Skeletal muscle cell (primary cell): Measurements from ENCODE around the gene SAP30L.

Source experiments
- DNase-seq: peaks from one replicate; pipeline ENCODE4 v3.0.0-alpha.2; 2010; ENCODE audit warnings: low read depth
- H3K4me3 ChIP-seq: 2 replicates; pipeline ENCODE4 v1.5.1; 2011; ENCODE audit warnings: low read depth, mild to moderate bottlenecking, control low read depth, low read length, moderate library complexity

SAP30L gene

DNA sequence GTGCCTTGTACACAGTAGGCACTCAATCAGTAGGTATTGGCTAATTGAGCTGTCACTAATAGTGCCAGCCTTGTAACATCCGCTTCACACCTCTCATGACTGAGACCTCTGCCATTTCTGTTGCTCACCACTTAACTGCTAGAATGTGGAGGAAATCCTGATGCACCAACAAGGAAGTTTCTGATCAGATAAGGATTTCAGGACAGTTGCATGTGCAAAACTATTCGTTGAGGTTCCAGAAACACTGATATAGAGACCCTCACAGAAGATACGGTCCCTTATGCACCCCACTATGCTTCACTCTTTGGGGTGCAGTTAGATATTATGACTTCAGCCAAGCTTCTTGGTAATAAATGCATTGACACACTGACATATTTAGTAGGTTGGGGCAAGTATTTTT, 10.7 kb downstream of the SAP30L start:
- DNase-seq, result no peak
- no peak overlapping the region for H3K4me3 ChIP-seq

- DNase-seq, result no peak
- no peak overlapping the region for H3K4me3 ChIP-seq
Measured at GRCh38 chr5:154459015-154459414, 13.2 kb downstream of the SAP30L start.

DNA sequence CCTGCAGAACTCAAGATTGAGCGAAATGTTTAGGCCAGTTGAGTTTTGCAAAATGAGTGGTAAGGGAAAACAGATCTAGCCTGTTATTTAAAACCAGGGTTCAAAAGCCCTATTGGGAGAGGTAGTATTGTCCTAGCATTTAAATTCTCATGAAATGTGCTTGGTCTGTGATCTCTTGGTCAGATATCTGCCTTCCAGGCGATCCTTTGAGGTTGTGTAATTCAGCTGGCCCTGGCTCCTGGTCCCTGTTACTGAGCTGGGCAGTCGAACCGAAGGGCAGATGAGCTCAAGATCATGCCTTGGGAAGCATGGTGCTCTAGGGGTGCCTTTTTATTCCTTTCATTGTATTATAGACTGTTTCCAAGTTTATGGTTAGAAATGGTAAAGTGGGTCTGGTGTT, 14.4 kb downstream of the SAP30L start:
- H3K4me3 ChIP-seq, result no peak overlapping the region
- no peak for DNase-seq

GRCh38 chr5:154461531-154461930, 15.7 kb downstream of the SAP30L start:
- H3K4me3 ChIP-seq, result no peak overlapping the region

GRCh38 chr5:154464438-154464837, 18.6 kb downstream of the SAP30L start:
- DNase-seq, result no peak
- no peak overlapping the region for H3K4me3 ChIP-seq

More at GRCh38 chr5:154461531-154461930, 15.7 kb downstream of the SAP30L start:
- DNase-seq, result peak; percentile 41

GRCh38 chr5:154465169-154465568, 19.4 kb downstream of the SAP30L start:
- H3K4me3 ChIP-seq, result no peak overlapping the region
- peak; percentile 65 for DNase-seq

DNA sequence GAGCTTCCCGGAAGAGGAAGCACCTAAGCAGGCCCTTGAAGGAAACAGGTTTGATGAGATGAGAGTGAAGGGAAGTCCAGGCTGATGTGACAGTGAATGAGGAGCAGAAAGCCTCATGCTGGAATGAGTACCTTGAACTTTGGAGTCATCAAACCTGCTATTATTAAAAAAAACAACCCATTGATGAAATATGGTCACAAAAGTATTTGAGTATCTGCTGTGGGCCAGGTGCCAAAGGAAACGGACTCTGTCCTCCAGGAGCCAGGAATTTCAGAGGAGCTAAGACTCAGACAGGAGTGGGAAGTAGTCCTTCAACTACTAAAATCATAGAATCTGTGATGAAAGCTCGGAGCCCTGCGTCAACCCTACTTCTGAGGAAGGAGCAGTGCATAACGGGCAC, 20.4 kb downstream of the SAP30L start:
- DNase-seq, result no peak
- H3K4me3 ChIP-seq, result no peak overlapping the region

GRCh38 chr5:154466671-154467070, 20.9 kb downstream of the SAP30L start:
- no peak for DNase-seq
- H3K4me3 ChIP-seq, result no peak overlapping the region

DNA sequence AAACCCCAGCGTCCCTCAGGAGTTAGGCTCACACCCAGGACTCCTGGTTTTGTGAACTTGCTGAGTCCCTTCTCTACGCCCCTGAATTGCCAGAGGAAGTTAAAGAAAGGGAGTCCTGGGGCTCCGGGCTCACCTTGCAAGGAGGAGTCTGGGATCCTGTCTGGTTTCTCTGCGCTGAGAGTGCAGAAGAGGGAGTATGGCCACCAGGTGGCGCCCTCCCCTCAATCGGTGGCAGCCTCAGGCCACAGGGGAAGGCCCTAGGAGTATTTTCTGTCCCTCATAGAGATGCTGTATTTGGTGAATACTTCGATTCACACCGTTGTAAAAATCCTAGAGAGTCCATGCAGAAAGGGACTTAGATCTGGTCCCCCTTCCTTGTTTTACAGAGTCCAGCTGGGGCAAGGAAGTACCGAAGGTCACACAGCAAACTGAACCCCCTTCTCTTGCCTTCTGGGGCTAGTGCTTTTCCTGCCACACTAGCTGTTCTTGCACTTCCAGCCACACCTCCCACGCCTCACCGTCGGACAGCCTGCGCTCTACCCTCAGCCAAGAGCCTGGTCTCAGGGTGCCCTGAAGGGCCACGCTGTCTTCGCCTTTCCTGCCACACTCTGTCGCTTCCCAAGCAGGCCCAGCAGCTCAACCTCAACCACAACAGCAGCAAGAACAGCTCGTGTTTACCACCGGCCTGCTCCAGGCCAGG, 22.0 kb downstream of the SAP30L start:
- no peak overlapping the region for H3K4me3 ChIP-seq
- no peak for DNase-seq

- H3K4me3 ChIP-seq, result no peak overlapping the region
- DNase-seq, result no peak
Measured at GRCh38 chr5:154470137-154470536, 24.3 kb downstream of the SAP30L start.

DNA sequence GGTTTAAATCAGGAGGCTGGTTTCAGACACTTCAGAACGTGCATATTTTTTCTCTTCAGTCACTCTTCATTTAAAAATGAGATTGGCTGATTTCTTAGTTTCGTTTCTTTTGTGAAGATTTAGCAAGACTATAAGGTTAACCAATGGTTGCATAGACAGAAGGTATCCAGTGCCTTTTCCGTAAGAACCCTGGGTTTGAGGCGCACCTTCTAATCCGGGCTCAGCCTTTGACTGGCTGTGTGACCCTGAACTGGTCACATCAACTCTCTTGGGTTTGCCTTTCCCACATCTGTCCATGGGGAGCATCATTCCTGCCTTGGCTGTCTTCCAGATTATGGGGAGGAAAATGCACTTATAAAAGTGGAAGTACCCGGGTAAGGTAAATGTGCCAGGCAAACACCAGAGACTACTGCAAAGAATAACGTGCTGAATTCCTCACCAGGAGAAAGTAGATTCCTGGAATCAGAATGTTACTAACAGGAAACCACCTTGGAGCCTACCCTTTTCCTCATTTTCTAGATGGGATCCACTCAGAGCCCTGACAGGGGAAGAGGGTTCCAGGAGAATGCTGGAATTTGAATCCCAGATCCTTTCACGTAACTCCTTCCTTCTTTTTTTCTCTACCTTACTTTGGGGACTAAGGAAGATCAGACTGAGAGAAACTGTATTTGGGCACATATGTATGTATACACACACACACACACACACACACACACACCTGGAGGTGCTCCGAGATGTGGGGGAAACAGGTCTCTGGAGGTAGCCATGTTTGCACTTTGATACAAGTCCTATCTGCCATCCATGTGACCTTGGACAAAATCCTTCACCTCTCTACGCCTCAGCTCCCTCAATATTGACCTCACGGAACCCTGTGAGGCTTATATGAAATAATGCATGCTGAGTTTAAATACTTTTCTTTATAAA, 25.4 kb downstream of the SAP30L start:
- no peak overlapping the region for H3K4me3 ChIP-seq
- no peak for DNase-seq

GRCh38 chr5:154472871-154473580, 27.2 kb downstream of the SAP30L start:
- no peak overlapping the region for H3K4me3 ChIP-seq
- no peak for DNase-seq

DNA sequence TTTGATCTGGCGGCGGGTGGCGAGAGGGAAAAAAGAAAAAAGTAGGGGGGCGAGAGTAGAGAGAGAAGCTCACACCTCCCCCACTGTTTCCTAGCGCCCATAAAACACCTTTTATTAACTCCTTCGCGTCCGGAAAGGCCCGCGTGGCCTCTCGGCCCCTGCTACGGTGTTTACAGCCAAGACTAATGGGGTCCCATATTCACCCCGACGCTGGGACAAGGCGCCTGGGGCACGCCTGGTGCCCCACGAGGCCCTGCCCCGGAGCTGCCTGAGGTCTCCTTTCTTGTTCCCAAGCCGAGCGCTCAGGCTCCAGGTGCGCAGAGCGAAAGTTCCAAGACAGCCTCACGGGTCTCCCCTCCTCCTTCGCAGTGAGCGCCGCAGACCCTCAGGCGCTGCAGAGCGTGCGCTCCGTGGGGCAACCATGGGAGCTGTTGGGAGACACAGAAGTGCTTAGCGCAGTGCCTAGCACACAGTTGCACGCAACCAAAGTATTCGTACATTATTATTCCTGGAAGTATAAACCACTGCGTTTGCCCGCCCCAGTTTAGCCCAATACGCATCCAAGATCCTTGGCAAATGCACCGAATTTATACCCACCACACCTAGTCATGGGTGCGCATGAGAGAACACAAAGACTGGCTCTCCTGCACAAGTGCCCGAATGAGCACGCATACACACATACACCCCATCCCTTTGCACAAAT, 27.9 kb downstream of the SAP30L start:
- no peak for DNase-seq
- H3K4me3 ChIP-seq, result no peak overlapping the region

GRCh38 chr5:154474396-154475334, 28.9 kb downstream of the SAP30L start:
- DNase-seq, result no peak
- no peak overlapping the region for H3K4me3 ChIP-seq

GRCh38 chr5:154475591-154476353, 30.0 kb downstream of the SAP30L start:
- DNase-seq, result no peak

DNA sequence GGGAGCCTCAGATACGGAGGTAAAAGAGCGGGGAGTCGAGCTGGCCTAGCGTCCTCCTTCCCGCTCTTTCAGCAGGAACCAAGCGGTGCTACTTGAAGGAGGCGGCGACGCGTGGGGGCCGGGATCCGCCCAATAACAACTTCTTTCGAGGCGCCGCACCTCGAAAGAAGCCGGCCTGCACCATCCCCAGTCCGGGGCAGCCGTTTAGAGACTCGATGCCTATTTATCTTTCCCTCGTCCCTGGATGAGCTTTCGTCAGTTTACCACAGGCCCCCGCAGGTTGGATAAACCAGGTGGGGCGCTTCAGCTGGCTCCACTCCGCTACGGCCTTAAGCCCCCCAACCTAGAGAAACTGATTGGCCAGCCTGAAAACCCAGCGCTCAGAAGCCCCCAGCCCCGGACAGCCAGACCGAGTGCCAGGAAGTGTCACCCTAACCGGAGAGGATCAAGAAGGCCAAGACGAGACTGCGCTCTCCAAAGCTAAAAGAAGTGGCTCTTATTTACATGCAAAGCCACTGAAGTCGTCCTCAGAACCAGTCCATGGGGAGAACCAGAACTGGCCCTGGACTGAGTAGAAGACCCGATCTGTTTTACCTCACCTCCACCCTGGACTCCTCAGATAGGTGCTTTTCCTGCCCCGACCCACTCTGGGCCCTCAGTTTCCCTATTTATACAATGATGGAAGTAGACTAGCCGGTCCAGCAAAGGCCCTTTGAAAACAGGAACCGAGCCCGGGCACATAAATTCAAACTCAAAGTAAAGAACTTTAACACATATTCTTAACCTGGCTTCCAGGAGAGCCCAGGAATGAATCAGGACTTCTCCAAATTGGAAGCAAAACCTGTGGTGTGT, 30.8 kb downstream of the SAP30L start:
- no peak for DNase-seq

More at GRCh38 chr5:154475591-154476353, 30.0 kb downstream of the SAP30L start:
- no peak overlapping the region for H3K4me3 ChIP-seq

More for the DNA sequence above, 30.8 kb downstream of the SAP30L start:
- no peak overlapping the region for H3K4me3 ChIP-seq
